ENCODE results near the gene ARHGAP1.

Gene ARHGAP1

DNA sequence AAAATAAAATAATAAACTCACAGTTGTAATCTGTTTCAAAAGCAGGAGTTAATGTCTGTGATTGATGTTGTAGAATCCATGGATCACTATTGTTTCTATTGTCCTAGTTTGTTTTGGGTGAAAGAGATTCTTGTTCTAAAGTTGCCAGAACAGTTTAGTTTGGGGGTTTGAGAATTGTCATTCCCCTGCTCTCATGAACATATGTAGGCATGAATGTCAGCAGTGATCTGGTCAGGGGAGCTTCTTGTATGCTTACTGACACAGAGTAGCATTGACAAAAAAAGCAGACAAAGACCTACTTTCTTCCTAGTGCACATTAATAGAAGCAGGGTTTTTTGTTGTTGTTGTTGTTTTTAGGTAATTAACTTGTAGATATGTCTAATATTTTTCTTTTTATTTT is 38.6 kb downstream of the ARHGAP1 start:
- H3K27ac Mint-ChIP-seq, result no peak overlapping the region
- H3K4me1 Mint-ChIP-seq (ENCODE audit: low read depth), result no peaks in the 10 kb centered on the region
- H3K9me3 Mint-ChIP-seq, result no peaks in the 10 kb centered on the region
- H3K27me3 Mint-ChIP-seq, result no peaks in the 10 kb centered on the region
- H3K4me3 Mint-ChIP-seq, result no peak overlapping the region
- H3K36me3 Mint-ChIP-seq (ENCODE audit: low read depth), result peaks cover 52% of the 10 kb centered on the region

DNA sequence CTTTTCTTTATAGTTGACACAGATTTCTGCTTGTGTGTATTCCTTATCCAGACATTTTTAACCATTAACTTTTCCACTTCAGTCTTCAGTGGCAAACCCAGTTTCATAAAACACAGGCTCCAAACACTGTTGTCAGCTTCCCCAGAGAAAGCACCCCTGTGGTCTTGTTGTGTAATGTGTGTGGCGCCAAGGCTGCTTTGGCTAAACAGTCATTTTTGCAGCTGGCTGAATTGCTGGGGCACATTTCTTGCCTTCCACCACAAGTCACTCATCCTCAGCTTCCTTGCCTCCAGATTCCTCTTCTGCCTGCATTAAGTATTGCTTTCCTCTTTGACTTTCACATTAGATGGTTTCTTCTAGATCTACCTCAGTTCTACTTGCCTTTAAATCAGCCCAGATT is 40.5 kb downstream of the ARHGAP1 start:
- Mint-ChIP-seq H3K27ac (no peak overlapping the region), H3K36me3 (ENCODE audit: low read depth) (peaks cover 50% of the 10 kb centered on the region), H3K4me1 (ENCODE audit: low read depth) (no peaks in the 10 kb centered on the region)

DNA sequence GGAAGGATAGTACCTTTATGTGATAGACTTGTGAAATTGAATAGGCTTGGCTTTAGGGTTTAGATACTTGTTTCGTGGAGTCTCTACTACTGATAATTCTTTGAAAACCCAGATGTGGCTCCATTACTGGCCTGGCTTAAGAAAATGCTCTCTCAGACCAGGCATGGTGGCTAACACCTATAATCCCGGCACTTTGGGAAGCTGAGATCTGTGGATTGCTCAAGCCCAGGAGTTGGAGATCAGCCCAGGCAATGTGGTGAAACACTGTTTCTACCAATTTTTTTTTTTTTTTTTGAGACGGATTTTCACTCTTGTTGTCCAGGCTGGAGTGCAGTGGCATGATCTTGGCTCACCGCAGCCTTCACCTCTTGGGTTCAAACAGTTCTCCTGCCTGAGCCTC is 42.2 kb downstream of the ARHGAP1 start:
- Mint-ChIP-seq H3K27ac (no peak overlapping the region), H3K36me3 (ENCODE audit: low read depth) (peaks cover 41% of the 10 kb centered on the region), H3K4me1 (ENCODE audit: low read depth) (no peaks in the 10 kb centered on the region), H3K9me3 (no peaks in the 10 kb centered on the region), H3K4me3 (no peak overlapping the region), H3K27me3 (no peaks in the 10 kb centered on the region)

More for the DNA sequence above, 40.5 kb downstream of the ARHGAP1 start:
- no peaks in the 10 kb centered on the region for H3K27me3 Mint-ChIP-seq
- H3K9me3 Mint-ChIP-seq, result no peaks in the 10 kb centered on the region
- no peak overlapping the region for H3K4me3 Mint-ChIP-seq

DNA sequence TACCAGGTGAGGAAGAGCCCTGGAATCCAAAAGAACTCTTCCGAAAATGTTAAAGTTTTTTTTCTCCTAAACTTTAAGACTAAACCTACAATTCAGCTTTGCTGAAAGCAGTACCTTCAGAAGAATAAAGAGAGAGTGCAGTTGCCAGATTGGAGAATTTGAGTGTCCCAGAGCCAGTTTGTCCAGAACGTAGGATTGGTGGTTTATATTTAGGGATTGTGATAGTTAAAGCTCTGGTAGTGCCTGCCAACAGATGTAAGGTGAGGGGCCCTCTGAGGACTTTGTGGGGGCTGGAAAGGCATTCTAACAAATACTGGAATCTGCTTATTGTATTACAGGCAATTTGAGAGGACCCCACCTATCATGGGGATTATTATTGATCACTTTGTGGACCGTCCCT is 43.2 kb downstream of the ARHGAP1 start:
- H3K4me3 Mint-ChIP-seq, result no peak overlapping the region
- no peak overlapping the region for H3K27ac Mint-ChIP-seq
- H3K9me3 Mint-ChIP-seq, result no peaks in the 10 kb centered on the region
- H3K27me3 Mint-ChIP-seq, result no peaks in the 10 kb centered on the region
- H3K4me1 Mint-ChIP-seq (ENCODE audit: low read depth), result no peaks in the 10 kb centered on the region
- H3K36me3 Mint-ChIP-seq (ENCODE audit: low read depth), result peaks cover 39% of the 10 kb centered on the region

DNA sequence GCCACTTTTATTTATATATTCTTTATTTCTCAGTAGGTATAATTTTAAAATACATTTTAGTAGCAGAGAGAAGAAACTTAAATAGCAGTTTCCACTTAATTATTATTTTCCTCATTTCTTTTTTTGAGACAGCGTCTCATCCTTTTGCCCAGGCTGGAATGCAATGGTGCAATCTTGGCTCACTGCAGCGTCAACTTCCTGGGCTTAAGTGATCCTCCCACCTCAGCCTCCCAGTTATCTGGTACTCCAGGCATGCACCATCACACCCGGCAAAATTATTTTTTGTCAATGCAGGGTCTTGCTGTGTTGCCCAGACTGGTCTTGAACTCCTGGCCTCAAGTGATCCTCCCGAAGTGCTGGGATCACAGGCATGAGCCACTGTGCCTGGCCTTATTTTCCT is 44.8 kb downstream of the ARHGAP1 start:
- H3K27ac Mint-ChIP-seq, result no peak overlapping the region

DNA sequence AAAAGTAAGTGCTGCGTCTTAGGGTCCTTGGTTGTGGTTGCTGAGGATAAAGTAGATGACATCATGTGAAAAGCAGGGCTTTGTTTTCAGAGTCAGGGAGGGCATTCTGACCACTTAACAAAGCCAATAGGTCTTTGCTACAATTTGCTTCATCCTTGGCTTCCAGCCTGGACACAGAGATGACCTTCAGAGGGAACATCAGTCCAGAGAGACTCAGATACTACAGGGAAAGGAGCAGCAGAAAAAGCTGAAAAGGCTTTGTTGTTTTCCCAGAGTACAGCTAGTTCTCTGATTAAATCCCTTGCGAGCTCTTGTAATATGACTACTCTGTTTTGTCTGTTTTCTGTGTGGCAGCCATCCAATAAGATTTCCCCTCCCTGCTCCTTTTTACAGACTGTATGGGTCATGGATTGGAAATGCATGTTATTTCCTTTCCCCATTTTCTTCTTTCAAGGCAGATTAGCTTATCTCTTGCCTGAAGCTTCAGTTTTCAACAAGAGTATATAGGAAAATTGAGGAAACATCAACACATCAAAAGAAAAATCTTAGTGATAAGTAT is 51.2 kb downstream of the ARHGAP1 start:
- peaks cover 40% of the 10 kb centered on the region for H3K36me3 Mint-ChIP-seq (ENCODE audit: low read depth)
- no peak overlapping the region for H3K4me3 Mint-ChIP-seq
- no peak overlapping the region for H3K27ac Mint-ChIP-seq
- H3K4me1 Mint-ChIP-seq (ENCODE audit: low read depth), result no peaks in the 10 kb centered on the region
- no peaks in the 10 kb centered on the region for H3K27me3 Mint-ChIP-seq
- H3K9me3 Mint-ChIP-seq, result no peaks in the 10 kb centered on the region

More for the DNA sequence above, 44.8 kb downstream of the ARHGAP1 start:
- Mint-ChIP-seq H3K36me3 (ENCODE audit: low read depth) (peaks cover 44% of the 10 kb centered on the region), H3K4me1 (ENCODE audit: low read depth) (no peaks in the 10 kb centered on the region), H3K27me3 (no peaks in the 10 kb centered on the region), H3K4me3 (no peak overlapping the region), H3K9me3 (no peaks in the 10 kb centered on the region)

DNA sequence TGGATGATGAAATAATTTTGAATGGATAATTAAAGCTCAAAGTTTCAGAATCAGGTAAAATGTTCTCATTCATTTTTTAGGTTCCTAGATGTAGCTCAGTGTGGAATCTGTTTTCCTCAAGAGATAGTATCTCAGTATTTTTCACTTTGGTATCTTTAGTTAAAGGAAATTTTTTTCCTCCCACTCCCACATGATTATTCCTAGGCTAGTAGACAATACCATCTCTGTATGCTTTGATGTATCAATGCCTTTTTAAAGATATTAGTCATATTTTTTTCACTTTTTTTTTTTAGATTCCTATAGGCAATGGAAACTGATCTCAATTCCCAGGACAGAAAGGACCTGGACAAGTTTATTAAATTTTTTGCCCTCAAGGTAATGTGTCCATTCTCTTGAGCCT is 56.4 kb downstream of the ARHGAP1 start:
- no peak overlapping the region for H3K4me3 Mint-ChIP-seq
- H3K4me1 Mint-ChIP-seq (ENCODE audit: low read depth), result peaks cover 10% of the 10 kb centered on the region
- H3K9me3 Mint-ChIP-seq, result no peaks in the 10 kb centered on the region
- H3K36me3 Mint-ChIP-seq (ENCODE audit: low read depth), result peaks cover 54% of the 10 kb centered on the region
- peak overlapping the region; percentile 40 for H3K27ac Mint-ChIP-seq
- H3K27me3 Mint-ChIP-seq, result no peaks in the 10 kb centered on the region

DNA sequence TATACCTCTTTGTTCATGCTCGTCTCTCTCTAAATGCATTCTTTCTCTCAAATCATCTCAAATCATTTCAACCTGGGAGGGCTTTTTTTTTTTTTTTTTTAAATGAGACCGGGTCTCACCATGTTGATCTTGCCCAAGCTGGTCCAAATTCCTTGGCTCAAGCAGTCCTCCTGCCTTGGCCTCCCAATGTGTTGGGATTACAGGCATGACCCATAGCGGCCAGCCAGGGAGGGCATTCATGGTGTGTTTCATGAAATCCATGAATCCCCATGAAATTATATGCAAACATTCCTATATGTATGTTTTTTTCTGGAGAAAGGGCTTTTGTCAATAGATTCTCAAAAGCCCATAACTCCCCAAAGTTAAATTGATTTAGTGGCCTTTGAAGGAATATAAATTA is 56.9 kb downstream of the ARHGAP1 start:
- no peak overlapping the region for H3K27ac Mint-ChIP-seq
- no peaks in the 10 kb centered on the region for H3K9me3 Mint-ChIP-seq
- H3K36me3 Mint-ChIP-seq (ENCODE audit: low read depth), result peaks cover 54% of the 10 kb centered on the region
- H3K27me3 Mint-ChIP-seq, result no peaks in the 10 kb centered on the region
- no peak overlapping the region for H3K4me3 Mint-ChIP-seq
- H3K4me1 Mint-ChIP-seq (ENCODE audit: low read depth), result peaks cover 10% of the 10 kb centered on the region

DNA sequence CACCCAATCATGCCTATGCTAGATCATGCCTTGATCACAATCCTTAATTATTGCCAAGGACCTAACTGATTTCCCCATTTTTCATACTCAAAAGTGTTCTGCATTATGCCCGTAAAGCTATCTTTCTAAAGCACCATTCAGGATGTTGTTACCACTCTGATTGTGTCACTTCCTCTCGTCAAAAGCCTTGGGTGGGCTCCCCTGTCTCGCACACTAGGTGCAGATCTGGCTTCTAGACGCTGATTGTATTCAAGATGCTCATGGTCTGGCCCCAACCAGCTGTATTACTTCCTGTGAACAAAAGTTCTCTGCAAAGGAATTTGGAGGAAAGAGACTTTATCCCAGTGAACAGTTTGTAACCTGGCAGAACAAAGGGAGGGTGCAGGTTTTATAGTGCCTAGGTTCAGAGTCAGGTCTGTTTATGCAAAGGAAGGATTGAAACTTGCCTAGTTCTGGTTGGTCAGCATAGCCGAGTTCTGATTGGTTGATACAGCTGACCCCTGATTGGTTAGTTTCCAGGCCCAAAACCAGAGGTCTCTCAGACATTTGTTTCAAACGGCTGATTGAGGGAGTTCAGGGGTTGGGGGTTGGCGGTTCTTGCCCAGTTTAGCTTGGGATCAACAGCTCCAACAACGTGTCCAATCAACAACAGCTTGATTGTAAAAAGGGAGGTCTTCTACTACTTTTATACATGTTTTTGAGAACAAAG is 57.6 kb downstream of the ARHGAP1 start:
- H3K4me1 Mint-ChIP-seq (ENCODE audit: low read depth), result peaks cover 10% of the 10 kb centered on the region
- no peak overlapping the region for H3K27ac Mint-ChIP-seq
- H3K9me3 Mint-ChIP-seq, result no peaks in the 10 kb centered on the region
- no peak overlapping the region for H3K4me3 Mint-ChIP-seq
- peaks cover 60% of the 10 kb centered on the region for H3K36me3 Mint-ChIP-seq (ENCODE audit: low read depth)
- no peaks in the 10 kb centered on the region for H3K27me3 Mint-ChIP-seq

DNA sequence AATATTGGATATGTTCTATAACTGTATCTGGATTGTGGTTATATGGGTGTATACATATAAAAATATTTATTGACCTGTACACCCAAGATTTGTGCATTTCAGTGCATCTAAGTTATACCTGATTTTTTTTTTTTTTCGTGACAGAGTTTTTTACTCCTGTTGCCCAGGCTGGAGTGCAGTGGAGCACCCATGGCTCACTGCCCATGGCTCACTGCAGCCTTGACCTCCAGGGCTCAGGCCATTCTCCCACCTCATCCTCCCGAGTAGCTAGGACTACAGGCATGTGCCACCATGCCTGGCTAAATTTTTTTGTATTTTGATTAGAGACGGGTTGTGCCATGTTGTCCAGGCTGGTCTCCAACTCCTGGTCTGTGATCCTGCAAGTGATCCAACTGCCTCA is 58.8 kb downstream of the ARHGAP1 start:
- H3K4me3 Mint-ChIP-seq, result no peak overlapping the region
- H3K36me3 Mint-ChIP-seq (ENCODE audit: low read depth), result peaks cover 56% of the 10 kb centered on the region
- H3K27me3 Mint-ChIP-seq, result no peaks in the 10 kb centered on the region
- H3K4me1 Mint-ChIP-seq (ENCODE audit: low read depth), result peaks cover 10% of the 10 kb centered on the region
- no peak overlapping the region for H3K27ac Mint-ChIP-seq
- no peaks in the 10 kb centered on the region for H3K9me3 Mint-ChIP-seq

DNA sequence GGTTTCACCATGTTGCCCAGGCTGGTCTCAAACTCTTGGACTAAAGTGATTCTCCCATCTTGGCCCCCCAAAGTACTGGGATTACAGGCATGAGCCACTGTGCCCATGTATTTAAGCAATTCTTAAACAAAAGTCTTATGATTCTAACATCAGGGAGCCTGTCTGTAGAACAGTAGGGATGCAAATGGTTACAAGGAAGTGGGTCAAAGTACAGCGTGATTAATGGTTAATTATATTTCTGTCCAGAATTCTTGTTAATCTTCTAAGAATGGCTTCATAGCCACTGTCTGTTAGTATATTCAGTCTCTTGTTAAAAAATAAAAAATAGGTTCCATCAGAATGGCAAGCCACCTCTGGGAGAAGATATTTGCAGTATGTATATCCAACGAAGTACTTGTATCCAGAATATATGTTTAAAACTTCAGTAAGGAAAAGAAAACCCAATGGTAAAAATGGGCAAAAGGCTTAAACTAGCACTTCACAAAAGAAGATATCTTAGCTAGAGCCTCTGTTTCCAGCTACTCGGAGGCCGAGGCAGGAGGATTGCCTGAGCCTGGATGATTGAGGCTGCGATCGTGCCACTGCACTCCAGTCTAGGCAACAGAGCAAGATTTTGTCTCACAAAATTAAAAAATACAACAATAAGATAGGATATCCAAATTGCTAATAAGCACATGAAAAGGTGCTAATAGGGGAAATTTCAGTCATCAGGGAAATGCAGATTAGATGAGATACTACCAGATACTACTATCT is 60.2 kb downstream of the ARHGAP1 start:
- no peak overlapping the region for H3K4me3 Mint-ChIP-seq
- H3K36me3 Mint-ChIP-seq (ENCODE audit: low read depth), result peaks cover 53% of the 10 kb centered on the region
- H3K9me3 Mint-ChIP-seq, result no peaks in the 10 kb centered on the region
- peaks cover 10% of the 10 kb centered on the region for H3K4me1 Mint-ChIP-seq (ENCODE audit: low read depth)
- H3K27me3 Mint-ChIP-seq, result no peaks in the 10 kb centered on the region
- peak overlapping the region; percentile 18 for H3K27ac Mint-ChIP-seq

DNA sequence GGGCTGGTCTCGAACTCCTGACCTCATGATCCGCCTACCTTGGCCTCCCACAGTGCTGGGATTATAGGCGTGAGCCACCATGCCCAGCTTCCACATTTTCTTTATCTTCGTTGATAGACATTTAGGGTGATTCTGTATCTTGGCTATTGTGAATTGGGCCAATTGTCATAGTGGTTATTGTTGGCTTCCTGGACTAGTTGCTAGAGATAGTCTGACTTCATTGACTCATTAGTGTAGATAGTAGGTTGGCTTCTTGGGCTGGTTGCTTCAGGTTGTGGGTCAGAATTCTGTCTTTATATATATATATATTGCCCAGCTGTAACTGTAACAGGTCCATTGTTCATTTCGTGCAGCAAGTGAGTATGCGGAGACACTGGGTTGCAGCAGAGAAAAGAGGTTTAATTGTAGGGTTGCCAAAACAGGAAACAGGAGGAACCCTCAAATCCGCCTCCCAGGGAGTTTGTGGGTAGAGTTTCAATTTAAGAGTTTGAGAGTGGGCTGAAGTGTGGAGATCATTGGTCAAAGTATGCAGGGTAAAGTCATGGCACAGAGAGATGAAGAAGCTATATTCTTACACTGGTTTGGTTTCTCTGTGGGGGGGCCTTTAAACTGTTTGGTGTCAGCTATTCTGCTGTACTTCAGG is 61.1 kb downstream of the ARHGAP1 start:
- Mint-ChIP-seq H3K4me3 (no peak overlapping the region), H3K36me3 (ENCODE audit: low read depth) (peaks cover 45% of the 10 kb centered on the region), H3K27me3 (no peaks in the 10 kb centered on the region), H3K4me1 (ENCODE audit: low read depth) (peaks cover 10% of the 10 kb centered on the region), H3K9me3 (no peaks in the 10 kb centered on the region), H3K27ac (no peak overlapping the region)

DNA sequence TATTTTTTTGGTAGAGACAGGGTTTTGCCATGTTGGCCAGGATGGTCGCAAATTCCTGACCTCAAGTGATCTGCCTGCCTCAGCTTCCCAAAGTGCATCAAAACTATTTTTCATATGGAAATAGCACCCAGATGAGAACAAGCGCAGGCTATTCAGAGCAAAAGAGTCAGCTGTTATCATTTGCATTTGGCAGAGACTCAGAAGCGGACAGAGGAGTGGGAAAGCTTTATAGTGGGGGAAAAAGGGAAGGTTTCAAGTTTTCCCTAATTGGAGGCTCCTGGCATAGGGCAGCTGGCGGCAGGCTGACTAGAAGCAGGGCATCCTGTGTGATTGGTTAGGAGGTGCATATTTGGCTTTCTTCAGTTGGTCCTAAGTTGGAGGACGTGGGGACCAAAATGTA is 62.9 kb downstream of the ARHGAP1 start:
- no peaks in the 10 kb centered on the region for H3K27me3 Mint-ChIP-seq
- H3K4me1 Mint-ChIP-seq (ENCODE audit: low read depth), result peaks cover 8% of the 10 kb centered on the region
- H3K4me3 Mint-ChIP-seq, result no peak overlapping the region
- H3K36me3 Mint-ChIP-seq (ENCODE audit: low read depth), result peaks cover 35% of the 10 kb centered on the region
- no peaks in the 10 kb centered on the region for H3K9me3 Mint-ChIP-seq
- H3K27ac Mint-ChIP-seq, result no peak overlapping the region

DNA sequence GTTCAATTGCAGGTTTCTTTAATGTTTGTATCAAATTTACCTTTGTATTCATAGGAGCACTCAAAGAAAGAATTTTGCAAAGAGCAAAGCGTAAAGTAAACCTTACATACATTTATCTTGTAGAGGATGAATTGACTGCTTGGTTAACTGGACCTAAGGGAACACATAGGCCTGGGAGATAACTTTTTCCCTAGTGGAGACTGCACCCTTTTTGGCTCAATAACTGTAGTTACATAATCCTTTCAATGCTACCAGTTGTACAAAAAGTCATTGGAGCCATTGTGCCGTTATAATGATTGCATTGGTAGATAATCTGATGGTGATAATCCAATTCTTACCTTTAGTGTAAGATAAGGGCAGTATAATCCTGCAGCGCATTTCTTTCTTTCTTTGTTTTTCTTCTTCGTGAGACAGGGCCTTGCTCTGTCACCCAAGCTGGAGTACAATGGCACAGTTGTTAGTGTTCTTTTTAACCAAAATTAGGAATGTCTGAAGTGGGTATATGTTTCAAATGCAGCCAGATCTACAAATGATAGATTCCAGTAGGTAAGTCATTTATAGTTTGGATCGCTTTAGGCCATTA is 64.8 kb downstream of the ARHGAP1 start:
- no peaks in the 10 kb centered on the region for H3K9me3 Mint-ChIP-seq
- H3K36me3 Mint-ChIP-seq (ENCODE audit: low read depth), result peaks cover 36% of the 10 kb centered on the region
- H3K27ac Mint-ChIP-seq, result no peak overlapping the region
- H3K4me3 Mint-ChIP-seq, result no peak overlapping the region
- H3K27me3 Mint-ChIP-seq, result no peaks in the 10 kb centered on the region
- H3K4me1 Mint-ChIP-seq (ENCODE audit: low read depth), result peaks cover 6% of the 10 kb centered on the region
